Endothelial cell of umbilical vein (primary cell): ENCODE data around the gene HP1BP3. TPM values are rescaled to one million over a fixed set of nuclear protein-coding genes. Genes with fewer than 3 reads are reported as not detected.

Experiments
- BruUV-seq: library from RNA; stranded (reverse); fragments of 400-500 nt; replicated peaks from 2 replicates; lab custom pipeline; 2021; lab: Mats Ljungman, UMichigan
- CTCF ChIA-PET: fragments of 300-600, 350-600 bp; sonication (Branson Sonifier 250); formaldehyde crosslinking; loops from one replicate; lab custom pipeline; 2021; ENCODE audit warnings: antibody characterized with exemption, inconsistent platforms; lab: Charles Lee
- POLR2A ChIA-PET: fragments of 300-600, 350-600 bp; sonication (Branson Sonifier 250); formaldehyde crosslinking; loops from one replicate; lab custom pipeline; 2021; ENCODE audit warnings: antibody characterized with exemption, inconsistent platforms; lab: Charles Lee
- DNase-seq: peaks from one replicate; pipeline ENCODE4 v3.0.0-alpha.2; 2011; ENCODE audit warnings: low read depth, low spot score
- FAIRE-seq: peaks from 2 replicates; lab custom pipeline; 2011; peaks lifted over from hg19 to GRCh38; lab: Jason Lieb, UNC
- H2AFZ ChIP-seq: 2 replicates; pipeline ENCODE4 v1.6.0; 2012; ENCODE audit warnings: low read depth, low read length, control low read depth, inconsistent platforms
- H3K27ac ChIP-seq: 2 replicates; pipeline ENCODE4 v1.5.1; 2011; ENCODE audit warnings: low read depth, mild to moderate bottlenecking, control low read depth, low read length, moderate library complexity; ENCODE audit not compliant: insufficient read depth
- H3K27me3 ChIP-seq, 2 experiments: 2 replicates each; pipeline versions ENCODE4 v1.6.0 to v1.6.1; 2011; ENCODE audit warnings: low read length in 2 of 2, mixed read lengths in 1 of 2; ENCODE audit not compliant: control insufficient read depth in 2 of 2, insufficient read depth in 2 of 2
- H3K36me3 ChIP-seq, 2 experiments: 2 replicates in 1 of 2; 3 replicates in 1 of 2; pipeline ENCODE4 v1.5.1; 2011; ENCODE audit warnings: low read length in 2 of 2, mild to moderate bottlenecking in 1 of 2, moderate library complexity in 1 of 2; ENCODE audit not compliant: control insufficient read depth in 2 of 2, insufficient read depth in 2 of 2; ENCODE audit errors: extremely low read depth in 1 of 2
- H3K4me1 ChIP-seq: 3 replicates; pipeline ENCODE4 v1.5.1; 2011; ENCODE audit warnings: mild to moderate bottlenecking, low read length; ENCODE audit not compliant: control insufficient read depth, insufficient read depth; ENCODE audit errors: extremely low read depth
- H3K4me2 ChIP-seq: 2 replicates; pipeline ENCODE4 v1.6.1; 2011; ENCODE audit warnings: low read length, control low read depth, mixed read lengths; ENCODE audit not compliant: insufficient read depth
- H3K4me3 ChIP-seq, 3 experiments: fragments of 200-600 bp in 1 of 3; sonication (generic), shearing (Covaris generic) in 1 of 3; replicated peaks in 1 of 3; 2 replicates each; pipeline ENCODE4 v1.5.1; 2011 to 2016; ENCODE audit warnings: control low read depth in 3 of 3, low read length in 3 of 3, mild to moderate bottlenecking in 2 of 3, inconsistent platforms in 1 of 3, low read depth in 1 of 3, moderate library complexity in 1 of 3; ENCODE audit not compliant: insufficient read depth in 1 of 3
- H3K79me2 ChIP-seq: 2 replicates; pipeline ENCODE4 v1.6.0; 2012; ENCODE audit warnings: low read length, inconsistent platforms; ENCODE audit not compliant: control insufficient read depth, insufficient read depth
- H3K9ac ChIP-seq: replicated peaks from 2 replicates; pipeline ENCODE3; 2011; ENCODE audit warnings: low read length, control low read depth; ENCODE audit not compliant: insufficient read depth; ENCODE audit errors: extremely low read depth
- H3K9me1 ChIP-seq: replicated peaks from 3 replicates; pipeline ENCODE4 v1.6.0; 2011; ENCODE audit warnings: mild to moderate bottlenecking, low read length; ENCODE audit not compliant: control insufficient read depth, insufficient read depth; ENCODE audit errors: extremely low read depth
- H3K9me3 ChIP-seq: replicated peaks from 2 replicates; pipeline ENCODE4 v1.5.1; 2012; ENCODE audit warnings: low read length, inconsistent platforms; ENCODE audit not compliant: control insufficient read depth, insufficient read depth
- H4K20me1 ChIP-seq: replicated peaks from 2 replicates; pipeline ENCODE3; 2011; ENCODE audit warnings: mild to moderate bottlenecking, low read length; ENCODE audit not compliant: control insufficient read depth, insufficient read depth; ENCODE audit errors: extremely low read depth
- CTCF ChIP-seq, 2 donors: IDR thresholded peaks; 1 replicate in 1 of 2; 2 replicates in 1 of 2; pipeline ENCODE4 v1.5.1; 2011; ENCODE audit warnings: low read length in 2 of 2, mild to moderate bottlenecking in 2 of 2, moderate library complexity in 2 of 2, control low read depth in 1 of 2, inconsistent platforms in 1 of 2, low read depth in 1 of 2; ENCODE audit not compliant: insufficient read depth in 1 of 2; ENCODE audit errors: extremely low read depth in 1 of 2
- EZH2 ChIP-seq: IDR thresholded peaks from 2 replicates; pipeline ENCODE4 v1.6.1; 2012; ENCODE audit warnings: borderline replicate concordance, low read depth, mild to moderate bottlenecking, moderate library complexity, low read length, inconsistent platforms; ENCODE audit not compliant: severe bottlenecking
- FOS ChIP-seq: IDR thresholded peaks from 2 replicates; pipeline ENCODE4 v1.6.1; 2011; ENCODE audit warnings: mild to moderate bottlenecking, low read length, moderate library complexity, borderline replicate concordance; ENCODE audit not compliant: insufficient read depth
- GATA2 ChIP-seq: IDR thresholded peaks from 2 replicates; pipeline ENCODE4 v1.7.0; 2011; ENCODE audit warnings: low read depth, mild to moderate bottlenecking, moderate library complexity, mixed read lengths, low read length; ENCODE audit not compliant: insufficient read length, insufficient read depth
- JUN ChIP-seq: IDR thresholded peaks from 2 replicates; pipeline ENCODE4 v1.6.1; 2011; ENCODE audit warnings: borderline replicate concordance, low read depth; ENCODE audit not compliant: insufficient read length, insufficient read depth
- MAX ChIP-seq: IDR thresholded peaks from 2 replicates; pipeline ENCODE4 v1.6.1; 2011; ENCODE audit not compliant: insufficient read depth, insufficient read length
- MYC ChIP-seq: IDR thresholded peaks from one replicate; pipeline ENCODE4 v1.6.1; 2011; ENCODE audit warnings: mild to moderate bottlenecking, low read depth, low read length
- POLR2A ChIP-seq: IDR thresholded peaks from 2 replicates; pipeline ENCODE4 v1.6.1; 2012; ENCODE audit warnings: low read depth, mild to moderate bottlenecking, control low read depth, low read length
- POLR2AphosphoS5 ChIP-seq: IDR thresholded peaks from 2 replicates; pipeline ENCODE4 v1.6.1; 2012; ENCODE audit warnings: low read depth, mild to moderate bottlenecking, control low read depth, low read length, moderate library complexity; ENCODE audit not compliant: insufficient read depth
- dilution Hi-C: fragments of 300-500 bp; cut with MboI; formaldehyde crosslinking; loops from one replicate; pipeline ENCODE4 v1.15.0; 2019; ENCODE audit warnings: low sequenced_read_pairs; ENCODE audit not compliant: extremely low pct_ligation_motif_present
- intact Hi-C: fragments of 100-400 bp; cut with micrococcal nuclease; formaldehyde crosslinking; loops from one replicate; pipeline ENCODE4 v1.10.0; 2022
- polyA plus RNA-seq, 4 experiments: library from polyadenylated mRNA; depleted of rRNA in 3 of 4; stranded (reverse) in 3 of 4; unstranded in 1 of 4; fragments of >200 nt; gene quantifications; 2 replicates each; pipeline versions ENCODE4 v1.2.1 to v1.2.3, GENCODE V29; 2011 to 2012; ENCODE audit warnings: missing spikeins in 1 of 4
- total RNA-seq: library from RNA; stranded (reverse); gene quantifications from 2 replicates; pipeline ENCODE4 v1.2.3, GENCODE V29; 2021

HP1BP3 gene
- total and polyA plus RNA-seq, 2 donors (not counting 3 experiments of a cell fraction or from before 2014, with no cell fraction given): 87.2 to 231 TPM

- DNase-seq (no peak), FAIRE-seq (no peak)
- no peaks in the 10 kb centered on the region for H3K4me1 ChIP-seq
- H3K36me3 ChIP-seq: no peaks in the 10 kb centered on the region
- no peak overlapping the region for H2AFZ ChIP-seq
- no TSS peak for BruUV-seq
- no peaks in the 10 kb centered on the region for H3K79me2 ChIP-seq
- no peaks in the 10 kb centered on the region for H4K20me1 ChIP-seq
- ChIA-PET POLR2A (no interaction called here), CTCF (interaction anchor here (1.0 kb wide), 1 partner anchor 492 kb away, joined by 4 read pairs; no protein-coding TSS in a partner anchor)
- intact Hi-C loops (no loop called here), dilution Hi-C loops (no loop called here)
- H3K9ac ChIP-seq: no peak overlapping the region
- H3K4me3 ChIP-seq: no peak overlapping the region
- H3K27me3 ChIP-seq: no peaks in the 10 kb centered on the region
- H3K4me2 ChIP-seq: no peak overlapping the region
- no peaks in the 10 kb centered on the region for H3K9me3 ChIP-seq
- no peaks in the 10 kb centered on the region for H3K9me1 ChIP-seq
- no peak overlapping the region for H3K27ac ChIP-seq
- TF ChIP-seq POLR2AphosphoS5 (no peak), EZH2 (no peak), FOS (no peak), POLR2A (no peak), GATA2 (no peak), MAX (no peak), MYC (no peak), CTCF (IDR thresholded peaks at IDR 0.05; ENCODE audit: extremely low read depth in 1 of 2, insufficient read depth in 1 of 2, low read depth in 1 of 2, low read length in 2 of 2) (no peak), JUN (no peak)
Observed at GRCh38 chr1:20703124-20703756, 83.9 kb downstream of the HP1BP3 start.
